ENCODE results near the gene MAML2.

MAML2 gene

DNA sequence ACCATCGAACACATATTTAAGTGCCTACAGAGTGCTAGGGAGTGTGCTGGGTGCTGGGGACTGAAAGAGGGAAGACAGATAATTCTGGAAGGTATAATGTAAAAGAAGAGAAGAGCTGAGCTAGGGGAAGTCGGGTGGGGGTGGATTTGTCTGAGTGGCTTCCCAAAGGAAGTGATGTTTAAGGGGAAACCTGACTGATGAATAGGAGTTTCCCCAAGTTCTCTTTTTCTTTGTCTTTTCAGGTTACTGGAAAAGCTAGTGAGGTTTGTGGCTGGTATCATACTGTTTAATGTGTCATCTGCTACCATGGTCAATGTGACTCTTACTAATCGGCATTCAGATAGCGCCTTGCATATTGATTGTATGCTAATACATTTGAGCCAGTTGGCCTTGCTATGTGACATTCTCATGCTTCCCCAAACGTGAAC, 267.4 kb downstream of the MAML2 start:
- Histone ChIP-seq H3K9me3 (ENCODE audit: control extremely low read depth in 1 of 5, control insufficient read depth in 4 of 5, insufficient read depth in 2 of 5, low read depth in 1 of 5, low read length in 4 of 5) (no peaks in the 10 kb centered on the region), H3K27ac (ENCODE audit: insufficient read depth in 1 of 2, low read depth in 1 of 2, low read length in 2 of 2, poor library complexity in 1 of 2, severe bottlenecking in 2 of 2) (no peak overlapping the region), H3K36me3 (ENCODE audit: control insufficient read depth in 4 of 4, insufficient read depth in 4 of 4, low read length in 3 of 4) (no peaks in the 10 kb centered on the region), H3K4me1 (ENCODE audit: control extremely low read depth in 1 of 4, control insufficient read depth in 4 of 4, insufficient read depth in 4 of 4, low read length in 3 of 4) (peaks cover 0 to 10% (median 0%) of the 10 kb centered on the region in 4 experiments), H3K4me3 (ENCODE audit: control insufficient read depth in 1 of 7, extremely low read depth in 1 of 7, insufficient read depth in 4 of 7, low read depth in 2 of 7, low read length in 6 of 7) (no peak overlapping the region), H3K27me3 (replicated peaks in 2 of 5; ENCODE audit: control insufficient read depth in 4 of 5, insufficient read depth in 5 of 5, low read length in 4 of 5) (no peaks in the 10 kb centered on the region)
- ChIA-PET POLR2A (interaction anchor here (0.6 kb wide), 1 partner anchor 1212 kb away, joined by 4 read pairs; no protein-coding TSS in a partner anchor), CTCF (interaction anchor here (0.6 to 1.0 kb wide), 3 partner anchors 10 to 265 kb away, joined by 3 to 4 read pairs (median 3); no protein-coding TSS in a partner anchor)
- 75% methylated on average over 1 of the region's 5 CpGs for WGBS (ENCODE audit: insufficient coverage)
- DNase-seq = peak in 1 of 3 donors; percentile 15

DNA sequence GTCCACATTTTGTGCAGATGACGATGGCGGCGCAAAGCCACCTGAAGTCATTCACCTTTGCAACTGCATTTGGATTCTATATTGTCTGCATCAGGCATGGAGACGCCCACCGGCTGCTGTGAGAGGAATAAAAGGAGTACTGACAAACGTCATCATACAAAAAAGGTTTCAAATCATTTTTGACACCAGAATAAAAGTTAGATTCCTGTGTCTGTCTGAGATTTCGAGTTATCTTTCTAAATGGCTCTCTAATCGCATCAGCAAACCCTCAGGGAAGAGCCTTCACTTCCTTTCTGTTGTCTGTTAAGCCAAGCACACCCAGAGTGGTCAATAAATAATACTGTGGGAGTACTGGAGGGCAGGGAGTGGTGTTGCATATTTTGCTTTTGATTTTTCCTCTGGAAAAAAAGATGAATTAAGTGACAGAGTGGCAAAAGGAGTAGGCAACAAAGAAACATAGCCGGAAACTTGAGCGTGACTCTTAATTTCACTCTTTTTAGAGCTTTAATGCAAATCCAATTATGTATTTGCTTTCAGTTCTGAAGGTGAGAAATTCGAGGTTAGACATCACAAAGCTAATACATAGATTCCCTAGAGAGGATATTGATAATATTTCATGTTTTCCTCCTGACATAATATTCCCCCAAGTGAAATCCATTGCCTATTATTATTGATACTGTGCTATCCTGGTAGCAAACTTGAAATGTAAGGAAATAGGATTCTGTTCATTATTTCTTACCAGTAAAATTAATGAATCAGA, 268.3 kb downstream of the MAML2 start:
- ChIA-PET CTCF (interaction anchor here (0.7 to 1.0 kb wide), 2 partner anchors 10 to 266 kb away, joined by 3 read pairs; no protein-coding TSS in a partner anchor), POLR2A (no interaction called here)
- H3K36me3 ChIP-seq (ENCODE audit: control insufficient read depth in 4 of 4, insufficient read depth in 4 of 4, low read length in 3 of 4) = no peaks in the 10 kb centered on the region
- WGBS (ENCODE audit: insufficient coverage) = 94% methylated on average over 7 of the region's 11 CpGs
- DNase-seq = no peak
- H3K9me3 ChIP-seq (ENCODE audit: control extremely low read depth in 1 of 5, control insufficient read depth in 4 of 5, insufficient read depth in 2 of 5, low read depth in 1 of 5, low read length in 4 of 5) = no peaks in the 10 kb centered on the region
- H3K27ac ChIP-seq (ENCODE audit: insufficient read depth in 1 of 2, low read depth in 1 of 2, low read length in 2 of 2, poor library complexity in 1 of 2, severe bottlenecking in 2 of 2) = no peak overlapping the region
- H3K4me1 ChIP-seq (ENCODE audit: control extremely low read depth in 1 of 4, control insufficient read depth in 4 of 4, insufficient read depth in 4 of 4, low read length in 3 of 4) = peaks cover 0 to 10% (median 0%) of the 10 kb centered on the region in 4 experiments
- H3K4me3 ChIP-seq (ENCODE audit: control insufficient read depth in 1 of 7, extremely low read depth in 1 of 7, insufficient read depth in 4 of 7, low read depth in 2 of 7, low read length in 6 of 7) = no peak overlapping the region
- no peaks in the 10 kb centered on the region for H3K27me3 ChIP-seq (replicated peaks in 2 of 5; ENCODE audit: control insufficient read depth in 4 of 5, insufficient read depth in 5 of 5, low read length in 4 of 5)

DNA sequence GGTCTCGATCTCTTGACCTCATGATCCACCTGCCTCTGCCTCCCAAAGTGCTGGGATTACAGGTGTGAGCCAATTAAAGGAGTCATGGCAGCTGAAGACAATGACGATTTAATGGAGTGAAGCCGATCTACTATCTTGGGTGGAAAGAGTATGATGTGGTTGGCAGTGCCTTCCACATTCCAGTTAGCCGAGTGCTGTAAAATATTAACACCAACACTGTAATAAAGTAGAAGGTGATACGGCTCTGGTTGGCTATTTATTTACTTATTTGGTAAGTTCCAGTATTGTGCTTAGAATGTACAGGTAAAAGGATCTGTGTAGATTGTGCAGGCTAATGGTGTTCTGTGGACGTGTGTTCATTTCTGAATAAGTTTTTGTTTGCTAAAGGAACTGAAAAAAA, 269.5 kb downstream of the MAML2 start:
- WGBS (ENCODE audit: insufficient coverage) = 100% methylated on average over 3 of the region's 6 CpGs
- H3K4me3 ChIP-seq (ENCODE audit: control insufficient read depth in 1 of 7, extremely low read depth in 1 of 7, insufficient read depth in 4 of 7, low read depth in 2 of 7, low read length in 6 of 7) = no peak overlapping the region
- no peak for DNase-seq
- ChIA-PET CTCF (no interaction called here), POLR2A (no interaction called here)
- H3K9me3 ChIP-seq (ENCODE audit: control extremely low read depth in 1 of 5, control insufficient read depth in 4 of 5, insufficient read depth in 2 of 5, low read depth in 1 of 5, low read length in 4 of 5) = no peaks in the 10 kb centered on the region
- peaks cover 0 to 10% (median 0%) of the 10 kb centered on the region in 4 experiments for H3K4me1 ChIP-seq (ENCODE audit: control extremely low read depth in 1 of 4, control insufficient read depth in 4 of 4, insufficient read depth in 4 of 4, low read length in 3 of 4)
- H3K27me3 ChIP-seq (replicated peaks in 2 of 5; ENCODE audit: control insufficient read depth in 4 of 5, insufficient read depth in 5 of 5, low read length in 4 of 5) = no peaks in the 10 kb centered on the region
- H3K27ac ChIP-seq (ENCODE audit: insufficient read depth in 1 of 2, low read depth in 1 of 2, low read length in 2 of 2, poor library complexity in 1 of 2, severe bottlenecking in 2 of 2) = no peak overlapping the region
- no peaks in the 10 kb centered on the region for H3K36me3 ChIP-seq (ENCODE audit: control insufficient read depth in 4 of 4, insufficient read depth in 4 of 4, low read length in 3 of 4)

DNA sequence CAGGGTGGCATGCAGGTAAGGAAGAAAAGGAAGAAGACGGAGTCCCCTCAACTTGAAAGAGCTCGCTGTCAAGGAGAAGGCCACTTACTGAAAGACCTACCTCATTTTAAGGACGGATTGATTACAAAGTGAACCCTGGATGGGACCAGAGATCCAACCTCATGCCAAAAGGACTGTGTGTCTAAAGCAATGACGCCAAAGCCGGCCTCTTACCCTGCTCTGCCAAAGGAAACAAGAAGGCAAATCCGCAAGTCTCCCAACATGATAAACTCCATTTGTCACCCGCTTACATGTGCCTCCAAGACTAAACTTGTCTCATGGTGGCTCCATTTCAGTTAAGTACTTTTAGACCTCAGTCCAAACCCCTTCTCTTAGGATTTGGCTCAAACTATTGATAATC, 270.4 kb downstream of the MAML2 start:
- Histone ChIP-seq H3K27ac (ENCODE audit: insufficient read depth in 1 of 2, low read depth in 1 of 2, low read length in 2 of 2, poor library complexity in 1 of 2, severe bottlenecking in 2 of 2) (no peak overlapping the region), H3K4me1 (ENCODE audit: control extremely low read depth in 1 of 4, control insufficient read depth in 4 of 4, insufficient read depth in 4 of 4, low read length in 3 of 4) (peaks cover 0 to 10% (median 0%) of the 10 kb centered on the region in 4 experiments), H3K36me3 (ENCODE audit: control insufficient read depth in 4 of 4, insufficient read depth in 4 of 4, low read length in 3 of 4) (no peaks in the 10 kb centered on the region), H3K27me3 (replicated peaks in 2 of 5; ENCODE audit: control insufficient read depth in 4 of 5, insufficient read depth in 5 of 5, low read length in 4 of 5) (no peaks in the 10 kb centered on the region), H3K4me3 (ENCODE audit: control insufficient read depth in 1 of 7, extremely low read depth in 1 of 7, insufficient read depth in 4 of 7, low read depth in 2 of 7, low read length in 6 of 7) (no peak overlapping the region), H3K9me3 (ENCODE audit: control extremely low read depth in 1 of 5, control insufficient read depth in 4 of 5, insufficient read depth in 2 of 5, low read depth in 1 of 5, low read length in 4 of 5) (no peaks in the 10 kb centered on the region)
- no peak for DNase-seq
- WGBS (ENCODE audit: insufficient coverage) = 96% methylated on average over 7 of the region's 7 CpGs
- ChIA-PET CTCF (no interaction called here), POLR2A (no interaction called here)

DNA sequence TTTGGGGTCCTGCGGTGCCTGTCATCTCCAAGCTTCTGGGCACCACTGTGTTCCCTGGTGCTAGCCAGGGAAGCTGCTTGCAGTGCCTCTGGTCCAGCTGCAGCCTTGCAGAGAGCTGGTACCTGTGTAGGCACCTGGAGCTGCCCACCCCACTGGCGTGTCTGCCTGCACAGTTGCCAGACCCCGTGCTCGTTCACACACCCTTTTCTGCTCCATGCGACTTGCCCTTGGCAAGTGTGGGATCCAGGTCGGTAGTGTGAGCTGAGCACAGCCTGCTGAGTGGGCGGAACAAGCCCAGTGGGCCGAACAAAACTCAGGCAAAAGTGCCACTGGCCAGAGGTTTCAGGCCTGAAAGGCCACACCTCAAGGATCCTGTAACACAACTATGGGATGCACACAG, 272.5 kb downstream of the MAML2 start:
- POLR2A ChIA-PET = no interaction called here
- H3K36me3 ChIP-seq (ENCODE audit: control insufficient read depth in 4 of 4, insufficient read depth in 4 of 4, low read length in 3 of 4) = no peaks in the 10 kb centered on the region
- DNase-seq = no peak
- no peaks in the 10 kb centered on the region for H3K9me3 ChIP-seq (ENCODE audit: control extremely low read depth in 1 of 5, control insufficient read depth in 4 of 5, insufficient read depth in 2 of 5, low read depth in 1 of 5, low read length in 4 of 5)
- no peak overlapping the region for H3K27ac ChIP-seq (ENCODE audit: insufficient read depth in 1 of 2, low read depth in 1 of 2, low read length in 2 of 2, poor library complexity in 1 of 2, severe bottlenecking in 2 of 2)
- WGBS (ENCODE audit: insufficient coverage) = 94% methylated on average over 8 of the region's 8 CpGs
- CTCF ChIA-PET = interaction anchor here (0.8 to 1.1 kb wide), 3 partner anchors 8 to 273 kb away, joined by 3 to 4 read pairs (median 3); partner anchors contain the start of gene MAML2
- H3K4me3 ChIP-seq (ENCODE audit: control insufficient read depth in 1 of 7, extremely low read depth in 1 of 7, insufficient read depth in 4 of 7, low read depth in 2 of 7, low read length in 6 of 7) = no peak overlapping the region
- H3K27me3 ChIP-seq (replicated peaks in 2 of 5; ENCODE audit: control insufficient read depth in 4 of 5, insufficient read depth in 5 of 5, low read length in 4 of 5) = no peaks in the 10 kb centered on the region
- H3K4me1 ChIP-seq (ENCODE audit: control extremely low read depth in 1 of 4, control insufficient read depth in 4 of 4, insufficient read depth in 4 of 4, low read length in 3 of 4) = peaks cover 0 to 1% (median 0%) of the 10 kb centered on the region in 4 experiments

DNA sequence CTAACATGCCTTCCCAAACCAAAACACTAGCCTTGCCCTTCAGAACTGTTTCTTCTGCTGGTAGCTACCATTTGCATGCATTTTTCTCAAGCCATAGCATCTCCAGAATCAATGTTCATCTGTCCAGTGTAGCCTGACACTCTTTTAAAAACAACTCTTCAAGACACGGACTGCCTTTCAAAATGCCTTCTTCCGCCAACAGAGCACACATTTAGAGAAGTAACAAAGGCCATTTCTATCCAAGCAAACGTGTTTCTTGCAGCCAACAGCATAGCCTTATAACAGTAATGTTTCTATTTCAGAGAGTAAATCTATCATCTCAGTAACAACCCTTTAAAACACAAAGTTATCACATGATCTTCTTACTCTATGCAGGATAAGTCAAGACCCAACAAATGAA, 275.8 kb downstream of the MAML2 start:
- no peaks in the 10 kb centered on the region for H3K9me3 ChIP-seq (ENCODE audit: control extremely low read depth in 1 of 5, control insufficient read depth in 4 of 5, insufficient read depth in 2 of 5, low read depth in 1 of 5, low read length in 4 of 5)
- no peak overlapping the region for H3K27ac ChIP-seq (ENCODE audit: insufficient read depth in 1 of 2, low read depth in 1 of 2, low read length in 2 of 2, poor library complexity in 1 of 2, severe bottlenecking in 2 of 2)
- no peaks in the 10 kb centered on the region for H3K27me3 ChIP-seq (replicated peaks in 2 of 5; ENCODE audit: control insufficient read depth in 4 of 5, insufficient read depth in 5 of 5, low read length in 4 of 5)
- H3K4me3 ChIP-seq (ENCODE audit: control insufficient read depth in 1 of 7, extremely low read depth in 1 of 7, insufficient read depth in 4 of 7, low read depth in 2 of 7, low read length in 6 of 7) = no peak overlapping the region
- WGBS (ENCODE audit: insufficient coverage) = 100% methylated on average over 3 of the region's 3 CpGs
- H3K36me3 ChIP-seq (ENCODE audit: control insufficient read depth in 4 of 4, insufficient read depth in 4 of 4, low read length in 3 of 4) = no peaks in the 10 kb centered on the region
- ChIA-PET POLR2A (no interaction called here), CTCF (no interaction called here)
- DNase-seq = no peak
- peaks cover 0 to 4% (median 2%) of the 10 kb centered on the region in 4 experiments for H3K4me1 ChIP-seq (ENCODE audit: control extremely low read depth in 1 of 4, control insufficient read depth in 4 of 4, insufficient read depth in 4 of 4, low read length in 3 of 4)

DNA sequence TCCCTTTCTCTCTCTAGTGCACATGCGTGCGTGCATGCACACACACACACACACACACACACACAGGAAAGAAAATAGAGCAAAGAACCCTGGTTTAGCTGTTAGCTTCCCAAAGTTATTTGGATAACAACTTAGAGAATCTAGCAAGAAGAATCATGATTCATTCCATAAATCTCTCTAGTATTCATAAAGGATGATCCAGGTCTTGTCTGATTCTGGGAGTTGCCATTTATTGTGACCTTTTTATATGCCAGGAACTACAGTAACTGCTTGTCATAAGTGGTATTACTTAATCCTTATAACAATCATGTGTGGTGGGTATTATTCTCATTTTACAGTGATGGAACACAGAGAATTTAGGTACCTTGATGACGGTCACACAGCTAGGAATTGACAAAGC, 277.6 kb downstream of the MAML2 start:
- ChIA-PET POLR2A (no interaction called here), CTCF (interaction anchor here (1.1 to 3.5 kb wide), 3 partner anchors 10 to 278 kb away, joined by 3 to 13 read pairs (median 9); partner anchors contain the start of gene MAML2)
- Histone ChIP-seq H3K27me3 (replicated peaks in 2 of 5; ENCODE audit: control insufficient read depth in 4 of 5, insufficient read depth in 5 of 5, low read length in 4 of 5) (no peaks in the 10 kb centered on the region), H3K27ac (ENCODE audit: insufficient read depth in 1 of 2, low read depth in 1 of 2, low read length in 2 of 2, poor library complexity in 1 of 2, severe bottlenecking in 2 of 2) (no peak overlapping the region), H3K4me3 (ENCODE audit: control insufficient read depth in 1 of 7, extremely low read depth in 1 of 7, insufficient read depth in 4 of 7, low read depth in 2 of 7, low read length in 6 of 7) (no peak overlapping the region), H3K9me3 (ENCODE audit: control extremely low read depth in 1 of 5, control insufficient read depth in 4 of 5, insufficient read depth in 2 of 5, low read depth in 1 of 5, low read length in 4 of 5) (no peaks in the 10 kb centered on the region), H3K36me3 (ENCODE audit: control insufficient read depth in 4 of 4, insufficient read depth in 4 of 4, low read length in 3 of 4) (no peaks in the 10 kb centered on the region), H3K4me1 (ENCODE audit: control extremely low read depth in 1 of 4, control insufficient read depth in 4 of 4, insufficient read depth in 4 of 4, low read length in 3 of 4) (peaks cover 0 to 9% (median 4%) of the 10 kb centered on the region in 4 experiments)
- DNase-seq = no peak
- WGBS (ENCODE audit: insufficient coverage) = 100% methylated on average over 1 of the region's 3 CpGs
